H1 (cell line): Measurements from ENCODE around the gene TBX2. TPM values are rescaled to one million over a fixed set of nuclear protein-coding genes. Genes with fewer than 3 reads are reported as not detected.

Source experiments
- CHD2 ChIP-seq: IDR thresholded peaks from 2 replicates; pipeline ENCODE4 v1.6.1; 2012; ENCODE audit warnings: low read length, improper control_type of control experiment
- polyA plus RNA-seq, 7 experiments: library from polyadenylated mRNA; depleted of rRNA in 3 of 7; stranded (reverse) in 5 of 7; unstranded in 2 of 7; fragments of >200 nt in 5 of 7; fragments of 200-250 nt in 2 of 7; gene quantifications; 1 replicate in 5 of 7; 2 replicates in 1 of 7; 4 replicates in 1 of 7; pipeline versions ENCODE4 v1.2.1 to v1.2.3, GENCODE V29; 2011 to 2013; ENCODE audit warnings: missing spikeins in 2 of 7, mixed read lengths in 2 of 7
- total RNA-seq: library from RNA; stranded (reverse); fragmentation: NEBNext Ultra II Directional; extraction: Animal tissue kit (Norgen Biotek cat#: 25700); gene quantifications from 2 replicates; pipeline ENCODE4 v1.2.1, GENCODE V29; 2021

TBX2 gene
- total and polyA plus RNA-seq, 2 of the 8 experiments (the other 6 are each of a cell fraction or from before 2014, with no cell fraction given), result not detected

- no peak for TF ChIP-seq CHD2
Observed at GRCh38 chr17:61394630-61395408, 4.8 kb upstream of the TBX2 start (continued).
